ENCODE results near the gene RIMS1.

DNA sequence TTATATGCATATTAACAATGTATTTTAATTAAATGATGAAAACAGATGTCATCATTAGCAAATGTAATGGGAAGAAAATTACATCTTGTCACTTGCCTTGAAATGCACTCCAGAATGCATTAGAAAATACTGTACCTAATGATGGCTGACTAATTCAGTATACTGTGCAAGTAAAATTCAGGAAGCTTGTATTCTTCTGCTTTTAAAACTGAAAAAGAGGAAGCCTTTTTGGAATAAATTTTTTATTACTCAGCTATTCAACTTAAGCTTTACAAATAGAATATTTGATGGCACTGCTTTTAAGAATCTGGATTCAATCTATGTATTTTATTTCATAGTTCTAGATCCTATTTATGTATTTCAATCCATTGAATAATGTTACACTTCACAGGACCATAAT is 195.5 kb downstream of the RIMS1 start:
- TF ChIP-seq, protein P1, sequence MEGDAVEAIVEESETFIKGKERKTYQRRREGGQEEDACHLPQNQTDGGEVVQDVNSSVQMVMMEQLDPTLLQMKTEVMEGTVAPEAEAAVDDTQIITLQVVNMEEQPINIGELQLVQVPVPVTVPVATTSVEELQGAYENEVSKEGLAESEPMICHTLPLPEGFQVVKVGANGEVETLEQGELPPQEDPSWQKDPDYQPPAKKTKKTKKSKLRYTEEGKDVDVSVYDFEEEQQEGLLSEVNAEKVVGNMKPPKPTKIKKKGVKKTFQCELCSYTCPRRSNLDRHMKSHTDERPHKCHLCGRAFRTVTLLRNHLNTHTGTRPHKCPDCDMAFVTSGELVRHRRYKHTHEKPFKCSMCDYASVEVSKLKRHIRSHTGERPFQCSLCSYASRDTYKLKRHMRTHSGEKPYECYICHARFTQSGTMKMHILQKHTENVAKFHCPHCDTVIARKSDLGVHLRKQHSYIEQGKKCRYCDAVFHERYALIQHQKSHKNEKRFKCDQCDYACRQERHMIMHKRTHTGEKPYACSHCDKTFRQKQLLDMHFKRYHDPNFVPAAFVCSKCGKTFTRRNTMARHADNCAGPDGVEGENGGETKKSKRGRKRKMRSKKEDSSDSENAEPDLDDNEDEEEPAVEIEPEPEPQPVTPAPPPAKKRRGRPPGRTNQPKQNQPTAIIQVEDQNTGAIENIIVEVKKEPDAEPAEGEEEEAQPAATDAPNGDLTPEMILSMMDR (IDR thresholded peaks at IDR 0.05): no peak
- no peak for TF ChIP-seq POLR2A (IDR thresholded peaks at IDR 0.05)

All from esophagus squamous epithelium (tissue), 4 donors.